Activated naive CD4-positive, alpha-beta T cell treated with anti-CD3 and anti-CD28 coated beads for 36 hours (primary cell): ENCODE data around the gene SMIM21. TPM values are rescaled to one million over a fixed set of nuclear protein-coding genes. Genes with fewer than 3 reads are reported as not detected.
A peak's percentile ranks its signal among the peaks of the same experiment; 100 is the strongest.

Source experiments
- CTCF ChIA-PET: fragments of 350-600 bp; sonication (Branson Sonifier 250); formaldehyde crosslinking; loops from one replicate; lab custom pipeline; 2021; ENCODE audit warnings: antibody characterized with exemption; lab: Charles Lee
- DNase-seq: peaks from one replicate; pipeline ENCODE4 v3.0.0-alpha.2; 2020
- H3K27ac Mint-ChIP-seq: one replicate; pipeline ENCODE4 v1.8.0; 2021; ENCODE audit warnings: mild to moderate bottlenecking, mixed read lengths
- H3K27me3 Mint-ChIP-seq: one replicate; pipeline ENCODE4 v1.8.0; 2021; ENCODE audit warnings: low read depth, mixed read lengths
- H3K36me3 Mint-ChIP-seq: one replicate; pipeline ENCODE4 v1.8.0; 2021; ENCODE audit warnings: low read depth, mixed read lengths
- H3K4me1 Mint-ChIP-seq: one replicate; pipeline ENCODE4 v1.8.0; 2021; ENCODE audit warnings: low read depth, mixed read lengths
- H3K4me3 Mint-ChIP-seq: one replicate; pipeline ENCODE4 v1.8.0; 2021; ENCODE audit warnings: mild to moderate bottlenecking, moderate library complexity, mixed read lengths
- H3K9me3 Mint-ChIP-seq: one replicate; pipeline ENCODE4 v1.8.0; 2021; ENCODE audit warnings: mixed read lengths
- intact Hi-C: fragments of 100-400 bp; cut with micrococcal nuclease; formaldehyde crosslinking; loops from one replicate; pipeline ENCODE4 v1.15.1; 2023
- total RNA-seq, 2 experiments: library from RNA; stranded (reverse); gene quantifications; one replicate each; pipeline ENCODE4 v1.2.3, GENCODE V29; 2021

Gene SMIM21
- total RNA-seq: not detected

DNA sequence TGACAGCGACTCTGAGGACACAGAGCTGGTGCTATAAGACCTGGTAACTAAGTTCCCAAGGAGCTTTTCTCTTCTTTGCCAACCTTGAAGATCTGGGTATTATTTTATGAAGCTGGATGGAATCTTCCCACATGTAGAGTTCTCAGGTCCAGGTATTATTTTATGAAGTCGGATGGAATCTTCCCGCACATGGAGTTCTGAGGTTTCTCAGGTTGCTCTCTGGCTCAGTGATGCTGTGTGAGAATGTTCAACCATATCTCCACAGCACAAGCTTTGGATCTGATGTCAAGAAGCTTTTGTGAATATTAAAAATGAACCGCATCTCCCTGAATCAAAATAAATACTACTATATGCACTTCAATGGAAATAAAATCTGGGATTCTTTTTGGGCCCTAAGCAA, at the start of gene SMIM21:
TSS of gene SMIM21 (minus strand) at position 101 of the 400 bp plus-strand sequence. CDS start 140 bp downstream, outside the sequence.
- CTCF ChIA-PET: no interaction called here
- Mint-ChIP-seq H3K9me3 (no peaks in the 10 kb centered on the region), H3K4me3 (no peak within 1 kb of the TSS), H3K36me3 (no peaks in the 10 kb centered on the region), H3K27ac (no peak within 1 kb of the TSS), H3K27me3 (peaks cover 2% of the 10 kb centered on the region), H3K4me1 (no peaks in the 10 kb centered on the region)
- intact Hi-C loops: no loop called here
- DNase-seq: no peak

- CTCF ChIA-PET: interaction anchor here (0.6 kb wide), 2 partner anchors 11 to 312 kb away, joined by 3 to 4 read pairs; no protein-coding TSS in a partner anchor
These were observed 47.7 kb upstream of the SMIM21 start for GRCh38 chr18:75475228-75475627.

DNA sequence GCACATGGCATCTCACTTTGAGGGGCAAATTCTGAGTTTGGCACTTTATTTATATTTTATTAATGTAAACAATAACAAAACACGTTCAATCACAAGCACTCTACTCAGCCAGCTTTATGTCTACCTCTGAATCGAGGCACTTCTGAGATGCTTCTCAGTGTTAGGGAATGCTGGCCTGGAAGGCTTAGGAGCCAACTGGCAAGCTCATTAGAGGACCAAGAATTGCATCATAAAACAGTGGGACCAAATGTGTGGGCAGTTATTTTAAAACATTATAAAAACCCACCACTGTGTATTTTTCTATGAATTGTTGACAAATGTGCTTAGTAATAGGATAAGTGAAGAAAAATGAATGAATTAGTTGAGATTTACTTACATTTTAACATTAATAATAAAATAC, 46.8 kb upstream of the SMIM21 start:
- no peaks in the 10 kb centered on the region for H3K36me3 Mint-ChIP-seq

More at GRCh38 chr18:75475228-75475627, 47.7 kb upstream of the SMIM21 start:
- Mint-ChIP-seq H3K4me1 (no peaks in the 10 kb centered on the region), H3K4me3 (no peak overlapping the region), H3K27ac (no peak overlapping the region), H3K9me3 (no peaks in the 10 kb centered on the region), H3K36me3 (no peaks in the 10 kb centered on the region), H3K27me3 (no peaks in the 10 kb centered on the region)
- intact Hi-C loops: loop anchor here (5.0 to 10.0 kb wide), 3 partner anchors 228 to 870 kb away; no protein-coding TSS in a partner anchor
- no peak for DNase-seq

GRCh38 chr18:75473316-75473715, 45.8 kb upstream of the SMIM21 start:
- CTCF ChIA-PET: interaction anchor here (0.6 kb wide), 1 partner anchor 330 kb away, joined by 3 read pairs; no protein-coding TSS in a partner anchor
- Mint-ChIP-seq H3K4me1 (no peaks in the 10 kb centered on the region), H3K27ac (no peak overlapping the region), H3K4me3 (no peak overlapping the region), H3K36me3 (no peaks in the 10 kb centered on the region), H3K9me3 (no peaks in the 10 kb centered on the region), H3K27me3 (no peaks in the 10 kb centered on the region)
- DNase-seq: no peak
- intact Hi-C loops: loop anchor here (10.0 kb wide), 1 partner anchor 871 kb away; no protein-coding TSS in a partner anchor

More for the DNA sequence above, 46.8 kb upstream of the SMIM21 start:
- no peaks in the 10 kb centered on the region for H3K27me3 Mint-ChIP-seq
- DNase-seq: no peak
- no peak overlapping the region for H3K4me3 Mint-ChIP-seq
- H3K27ac Mint-ChIP-seq: no peak overlapping the region
- CTCF ChIA-PET: interaction anchor here (0.5 kb wide), 1 partner anchor 336 kb away, joined by 3 read pairs; no protein-coding TSS in a partner anchor
- H3K9me3 Mint-ChIP-seq: no peaks in the 10 kb centered on the region
- intact Hi-C loops: loop anchor here (10.0 kb wide), 1 partner anchor 870 kb away; no protein-coding TSS in a partner anchor
- H3K4me1 Mint-ChIP-seq: no peaks in the 10 kb centered on the region

DNA sequence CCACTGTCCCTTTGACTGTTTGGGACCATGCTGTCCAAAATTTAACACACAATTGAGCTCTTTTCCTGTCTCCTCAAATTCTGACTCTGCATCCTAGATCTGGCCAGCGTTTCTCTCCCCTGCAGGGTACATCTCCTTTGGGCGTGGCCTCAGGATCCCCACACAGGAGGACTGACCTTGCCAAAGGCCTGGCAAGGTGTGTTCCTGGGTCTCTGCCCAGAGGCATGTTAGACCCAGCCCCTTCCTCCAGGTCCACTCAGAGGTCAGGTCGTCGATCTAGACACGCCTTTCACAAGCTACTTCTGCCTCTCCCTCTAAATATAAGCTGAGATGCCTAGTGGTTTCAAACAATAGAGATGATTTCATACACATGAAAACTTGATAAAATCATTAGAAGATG, 45.4 kb upstream of the SMIM21 start:
- Mint-ChIP-seq H3K4me3 (no peak overlapping the region), H3K4me1 (no peaks in the 10 kb centered on the region)
- intact Hi-C loops: loop anchor here (10.0 kb wide), 1 partner anchor 872 kb away; no protein-coding TSS in a partner anchor

GRCh38 chr18:75472396-75472795, 44.9 kb upstream of the SMIM21 start:
- Mint-ChIP-seq H3K27me3 (no peaks in the 10 kb centered on the region), H3K27ac (no peak overlapping the region), H3K4me3 (no peak overlapping the region), H3K4me1 (no peaks in the 10 kb centered on the region), H3K36me3 (no peaks in the 10 kb centered on the region), H3K9me3 (no peaks in the 10 kb centered on the region)
- intact Hi-C loops: loop anchor here (10.0 kb wide), 1 partner anchor 872 kb away; no protein-coding TSS in a partner anchor
- no peak for DNase-seq
- CTCF ChIA-PET: no interaction called here

More for the DNA sequence above, 45.4 kb upstream of the SMIM21 start:
- no peak for DNase-seq
- Mint-ChIP-seq H3K36me3 (no peaks in the 10 kb centered on the region), H3K27ac (no peak overlapping the region), H3K27me3 (no peaks in the 10 kb centered on the region), H3K9me3 (no peaks in the 10 kb centered on the region)
- CTCF ChIA-PET: no interaction called here

DNA sequence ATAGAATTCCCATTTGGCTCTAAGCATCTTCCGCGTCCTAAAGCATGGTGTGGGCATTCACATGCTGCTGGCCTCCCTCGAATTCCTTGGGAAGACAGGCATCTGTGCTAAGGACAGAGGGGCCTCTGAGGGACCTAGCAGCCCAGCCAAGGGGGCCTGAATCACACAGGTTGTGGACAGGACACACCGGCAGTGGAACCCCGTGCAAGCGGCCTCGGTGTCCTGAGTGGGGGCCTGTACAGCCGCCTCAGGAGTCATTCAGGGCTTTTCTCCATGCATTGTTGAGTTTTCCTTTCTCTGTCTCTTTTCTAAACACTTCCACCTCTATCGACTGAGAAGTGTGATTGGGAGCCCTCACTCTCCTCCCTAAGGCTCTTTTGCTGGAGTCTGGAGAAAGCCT, 44.3 kb upstream of the SMIM21 start:
- intact Hi-C loops: loop anchor here (10.0 kb wide), 1 partner anchor 873 kb away; no protein-coding TSS in a partner anchor
- Mint-ChIP-seq H3K36me3 (no peaks in the 10 kb centered on the region), H3K4me3 (no peak overlapping the region), H3K4me1 (no peaks in the 10 kb centered on the region), H3K27me3 (no peaks in the 10 kb centered on the region), H3K27ac (no peak overlapping the region), H3K9me3 (no peaks in the 10 kb centered on the region)
- CTCF ChIA-PET: no interaction called here
- no peak for DNase-seq

DNA sequence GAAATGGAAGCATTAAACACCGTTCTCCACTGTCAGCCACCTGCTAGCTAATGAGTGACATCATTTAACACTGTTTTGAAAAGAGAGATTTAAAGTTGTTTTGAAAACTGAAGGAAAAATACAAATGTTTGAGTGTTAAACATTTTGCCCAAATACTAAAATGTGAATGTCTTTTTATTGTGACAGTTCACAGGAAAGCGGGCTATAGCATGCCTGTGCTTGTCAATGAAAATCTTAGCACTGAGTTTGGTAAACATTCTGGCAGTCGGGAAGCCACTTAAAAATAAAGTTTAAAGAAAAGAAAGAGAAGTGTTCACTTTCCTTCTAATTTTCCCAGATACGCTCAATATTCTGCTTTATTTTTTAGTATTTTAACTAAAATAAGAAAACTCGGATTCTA, 40.3 kb upstream of the SMIM21 start:
- intact Hi-C loops: no loop called here
- H3K27me3 Mint-ChIP-seq: no peaks in the 10 kb centered on the region
- CTCF ChIA-PET: no interaction called here
- H3K4me1 Mint-ChIP-seq: no peaks in the 10 kb centered on the region
- no peaks in the 10 kb centered on the region for H3K36me3 Mint-ChIP-seq
- H3K27ac Mint-ChIP-seq: no peak overlapping the region
- DNase-seq: no peak
- H3K4me3 Mint-ChIP-seq: no peak overlapping the region
- no peaks in the 10 kb centered on the region for H3K9me3 Mint-ChIP-seq

DNA sequence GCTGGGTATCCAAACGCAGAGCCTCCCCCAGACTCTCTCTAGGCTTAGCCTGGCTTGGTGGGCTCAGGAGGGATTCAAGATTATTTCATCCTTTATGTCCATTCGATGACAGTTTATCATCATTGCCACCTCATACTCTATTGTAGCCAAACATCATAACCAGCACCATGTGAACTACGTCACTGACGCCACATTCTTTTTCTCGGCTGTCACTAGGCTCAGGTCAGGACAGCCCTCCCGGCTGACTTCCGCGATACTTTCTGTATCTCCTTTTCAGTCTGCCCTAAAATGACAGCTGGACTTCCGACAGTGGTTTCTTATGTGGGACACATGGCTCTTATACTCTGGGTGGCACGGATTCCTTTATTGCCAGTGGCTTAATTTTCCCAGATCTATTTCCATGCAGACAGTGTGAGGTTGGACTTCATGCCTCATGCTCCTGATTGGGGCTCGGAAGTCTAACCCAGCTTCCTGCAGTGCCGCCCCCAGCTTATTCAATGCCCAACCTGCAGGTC, 39.8 kb upstream of the SMIM21 start:
- H3K27me3 Mint-ChIP-seq: no peaks in the 10 kb centered on the region
- CTCF ChIA-PET: no interaction called here
- no peak overlapping the region for H3K27ac Mint-ChIP-seq
- H3K4me3 Mint-ChIP-seq: no peak overlapping the region
- intact Hi-C loops: no loop called here
- no peaks in the 10 kb centered on the region for H3K4me1 Mint-ChIP-seq
- DNase-seq: no peak
- H3K9me3 Mint-ChIP-seq: no peaks in the 10 kb centered on the region
- H3K36me3 Mint-ChIP-seq: no peaks in the 10 kb centered on the region

DNA sequence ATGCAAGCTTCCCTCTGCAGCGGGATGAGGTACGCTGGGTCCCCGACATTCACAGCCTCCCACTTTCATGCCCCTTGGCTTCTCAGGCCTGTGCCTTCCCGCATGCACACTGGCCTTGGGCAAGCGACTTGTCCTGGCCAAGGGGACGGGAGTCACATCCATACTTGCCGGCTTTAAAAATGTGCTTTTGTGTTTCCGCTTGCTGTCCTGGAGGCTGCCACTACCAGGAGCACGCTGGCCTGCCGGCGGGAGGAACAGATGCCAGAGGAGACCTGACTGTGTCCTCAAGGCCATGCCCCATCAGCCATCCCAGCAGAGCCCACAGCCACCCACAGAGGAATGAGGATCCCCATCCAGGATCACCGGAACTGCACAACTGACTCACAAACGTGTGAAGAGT, 36.9 kb upstream of the SMIM21 start:
- no peak for DNase-seq
- intact Hi-C loops: no loop called here
- no peaks in the 10 kb centered on the region for H3K36me3 Mint-ChIP-seq
- no peak overlapping the region for H3K27ac Mint-ChIP-seq
- no peaks in the 10 kb centered on the region for H3K27me3 Mint-ChIP-seq
- H3K4me1 Mint-ChIP-seq: no peaks in the 10 kb centered on the region
- H3K4me3 Mint-ChIP-seq: no peak overlapping the region
- no peaks in the 10 kb centered on the region for H3K9me3 Mint-ChIP-seq
- CTCF ChIA-PET: no interaction called here

- Mint-ChIP-seq H3K36me3 (peaks cover 2% of the 10 kb centered on the region), H3K27me3 (peaks cover 2% of the 10 kb centered on the region), H3K4me1 (no peaks in the 10 kb centered on the region), H3K27ac (no peak overlapping the region), H3K9me3 (peaks cover 8% of the 10 kb centered on the region), H3K4me3 (no peak overlapping the region)
- CTCF ChIA-PET: no interaction called here
- DNase-seq: no peak
- intact Hi-C loops: no loop called here
These were observed 34.8 kb upstream of the SMIM21 start for GRCh38 chr18:75462178-75462832.

DNA sequence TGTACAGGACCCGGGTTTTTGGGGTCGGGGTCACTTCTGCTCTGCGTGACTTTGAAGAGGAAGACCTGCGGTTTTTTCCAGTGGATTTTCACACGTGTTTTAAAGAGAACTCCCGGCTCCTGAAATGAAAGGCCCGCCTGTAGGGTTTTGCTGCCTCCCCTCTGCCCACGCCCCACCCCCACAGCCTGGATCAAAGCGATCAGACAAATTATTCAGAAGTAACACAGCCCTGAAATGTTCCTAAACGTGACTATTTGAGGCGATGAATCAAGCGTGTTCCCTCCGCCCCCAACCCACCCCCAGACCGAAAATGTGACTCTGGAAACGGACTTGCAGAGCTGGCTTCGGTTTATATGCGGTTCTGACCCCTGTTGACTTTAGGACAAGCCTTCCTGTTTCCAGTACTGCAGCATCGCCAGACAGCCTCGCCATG, 28.7 kb upstream of the SMIM21 start:
- CTCF ChIA-PET: no interaction called here
- peaks cover 2% of the 10 kb centered on the region for H3K36me3 Mint-ChIP-seq
- H3K27me3 Mint-ChIP-seq: peaks cover 26% of the 10 kb centered on the region
- H3K27ac Mint-ChIP-seq: no peak overlapping the region
- H3K4me3 Mint-ChIP-seq: peak overlapping the region; percentile 62
- DNase-seq: peak; percentile 15
- peaks cover 8% of the 10 kb centered on the region for H3K9me3 Mint-ChIP-seq
- intact Hi-C loops: no loop called here
- H3K4me1 Mint-ChIP-seq: peaks cover 6% of the 10 kb centered on the region
